ENCODE results near the gene FYTTD1. TPM values are rescaled to one million over a fixed set of nuclear protein-coding genes. Genes with fewer than 3 reads are reported as not detected.

The FYTTD1 gene
- total RNA-seq, 4 donors from 2014 or later: 18.3 to 94.6 (median 33.6) TPM

DNA sequence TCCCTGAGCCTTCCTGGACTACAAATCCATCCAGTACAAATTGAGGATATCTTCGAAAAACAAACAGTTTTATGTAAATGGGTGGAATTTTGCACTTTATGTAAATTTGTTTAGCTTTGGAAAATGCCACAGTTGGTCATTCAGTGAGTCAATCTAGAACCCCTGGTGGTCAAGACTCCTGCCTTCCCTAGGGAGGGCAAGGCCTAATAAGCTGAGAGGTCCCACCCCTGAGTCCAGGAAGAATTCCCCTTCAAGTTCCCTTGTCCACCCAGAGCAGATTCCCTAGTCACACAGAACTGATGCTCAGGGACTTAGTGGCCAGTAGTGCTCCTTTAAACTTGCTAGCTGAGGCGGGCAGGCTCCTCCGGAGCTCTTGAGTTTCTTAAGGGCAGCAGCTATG lies 6.9 kb upstream of the FYTTD1 start:
- Histone ChIP-seq H3K4me1 (peaks cover 0 to 4% (median 2%) of the 10 kb centered on the region in 4 donors), H3K36me3 (no peaks in the 10 kb centered on the region), H3K27me3 (no peaks in the 10 kb centered on the region), H3K4me3 (no peak overlapping the region), H3K9me3 (no peaks in the 10 kb centered on the region), H3K27ac (no peak overlapping the region)
- 98% methylated on average over 3 of the region's 3 CpGs; no CpG with 5 or more reads in 1 of the 2 donors for WGBS, 2 donors (ENCODE audit: low coverage in 1 of 2)
- no peak for DNase-seq
- in situ Hi-C loops (cut with MboI; ENCODE audit: low pct_ligation_motif_present in 1 of 4, low pct_unique_long_range_greater_than_20kb in 1 of 4, low sequenced_read_pairs in 3 of 4) (no loop called here), intact Hi-C loops (cut with DNase I; ENCODE audit: low total_unique reads) (no loop called here)
- TF ChIP-seq POLR2A (IDR thresholded peaks at IDR 0.05) (no peak), POLR2AphosphoS5 (IDR thresholded peaks at IDR 0.05) (no peak), EP300 (IDR thresholded peaks at IDR 0.05; ENCODE audit: low read depth) (no peak)
- TF ChIP-seq, protein P1, sequence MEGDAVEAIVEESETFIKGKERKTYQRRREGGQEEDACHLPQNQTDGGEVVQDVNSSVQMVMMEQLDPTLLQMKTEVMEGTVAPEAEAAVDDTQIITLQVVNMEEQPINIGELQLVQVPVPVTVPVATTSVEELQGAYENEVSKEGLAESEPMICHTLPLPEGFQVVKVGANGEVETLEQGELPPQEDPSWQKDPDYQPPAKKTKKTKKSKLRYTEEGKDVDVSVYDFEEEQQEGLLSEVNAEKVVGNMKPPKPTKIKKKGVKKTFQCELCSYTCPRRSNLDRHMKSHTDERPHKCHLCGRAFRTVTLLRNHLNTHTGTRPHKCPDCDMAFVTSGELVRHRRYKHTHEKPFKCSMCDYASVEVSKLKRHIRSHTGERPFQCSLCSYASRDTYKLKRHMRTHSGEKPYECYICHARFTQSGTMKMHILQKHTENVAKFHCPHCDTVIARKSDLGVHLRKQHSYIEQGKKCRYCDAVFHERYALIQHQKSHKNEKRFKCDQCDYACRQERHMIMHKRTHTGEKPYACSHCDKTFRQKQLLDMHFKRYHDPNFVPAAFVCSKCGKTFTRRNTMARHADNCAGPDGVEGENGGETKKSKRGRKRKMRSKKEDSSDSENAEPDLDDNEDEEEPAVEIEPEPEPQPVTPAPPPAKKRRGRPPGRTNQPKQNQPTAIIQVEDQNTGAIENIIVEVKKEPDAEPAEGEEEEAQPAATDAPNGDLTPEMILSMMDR (IDR thresholded peaks at IDR 0.05): no peak

- Histone ChIP-seq H3K4me1 (peaks cover 0 to 11% (median 6%) of the 10 kb centered on the region in 4 donors), H3K27me3 (no peaks in the 10 kb centered on the region), H3K27ac (no peak overlapping the region), H3K36me3 (no peaks in the 10 kb centered on the region), H3K4me3 (no peak overlapping the region), H3K9me3 (no peaks in the 10 kb centered on the region)
- WGBS, 2 donors (ENCODE audit: low coverage in 1 of 2): 74 to 85% methylated on average over 3 of the region's 3 CpGs
- in situ Hi-C loops (cut with MboI; ENCODE audit: low pct_ligation_motif_present in 1 of 4, low pct_unique_long_range_greater_than_20kb in 1 of 4, low sequenced_read_pairs in 3 of 4) (no loop called here), intact Hi-C loops (cut with DNase I; ENCODE audit: low total_unique reads) (no loop called here)
- TF ChIP-seq POLR2A (IDR thresholded peaks at IDR 0.05) (no peak), POLR2AphosphoS5 (IDR thresholded peaks at IDR 0.05) (no peak), EP300 (IDR thresholded peaks at IDR 0.05; ENCODE audit: low read depth) (no peak)
- TF ChIP-seq, protein P1 (IDR thresholded peaks at IDR 0.05): no peak
- DNase-seq: no peak
Observed at GRCh38 chr3:197746209-197746608, 3.5 kb upstream of the FYTTD1 start.

DNA sequence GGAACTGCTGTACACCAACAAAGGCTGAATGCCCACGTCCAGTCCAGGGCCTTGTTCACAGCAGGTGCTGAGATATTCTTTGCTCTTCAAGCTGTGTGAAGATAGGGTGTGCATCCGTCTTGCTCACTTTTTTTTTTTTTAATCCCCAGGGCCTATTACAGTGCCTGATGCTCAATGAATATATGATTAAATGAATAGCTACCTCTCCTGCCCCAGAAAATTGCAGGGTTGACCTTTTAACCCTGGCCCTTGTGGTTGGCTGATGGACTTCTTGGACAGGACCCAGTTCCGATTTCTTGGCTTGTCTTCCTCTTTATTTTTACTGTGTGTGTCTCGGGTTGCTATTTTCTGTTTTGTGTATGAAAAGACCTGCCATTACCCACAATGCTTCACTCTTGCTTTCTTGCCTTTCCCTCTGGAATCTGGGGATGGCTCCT lies 2.9 kb upstream of the FYTTD1 start:
- intact Hi-C loops (cut with DNase I; ENCODE audit: low total_unique reads): no loop called here
- H3K4me1 ChIP-seq: peaks cover 3 to 17% (median 12%) of the 10 kb centered on the region in 4 donors
- in situ Hi-C loops (cut with MboI; ENCODE audit: low pct_ligation_motif_present in 1 of 4, low pct_unique_long_range_greater_than_20kb in 1 of 4, low sequenced_read_pairs in 3 of 4): no loop called here
- H3K36me3 ChIP-seq: no peaks in the 10 kb centered on the region
- no peak overlapping the region for H3K4me3 ChIP-seq
- TF ChIP-seq EP300 (IDR thresholded peaks at IDR 0.05; ENCODE audit: low read depth) (no peak), POLR2AphosphoS5 (IDR thresholded peaks at IDR 0.05) (no peak), POLR2A (IDR thresholded peaks at IDR 0.05) (no peak)
- TF ChIP-seq, protein P1 (IDR thresholded peaks at IDR 0.05): no peak
- H3K27ac ChIP-seq: no peak overlapping the region
- no peaks in the 10 kb centered on the region for H3K9me3 ChIP-seq
- no peaks in the 10 kb centered on the region for H3K27me3 ChIP-seq
- no peak for DNase-seq
- WGBS, 2 donors (ENCODE audit: low coverage in 1 of 2): 61 to 100% methylated on average over 2 to 4 of the region's 4 CpGs

- H3K9me3 ChIP-seq: no peaks in the 10 kb centered on the region
- in situ Hi-C loops (cut with MboI; ENCODE audit: low pct_ligation_motif_present in 1 of 4, low pct_unique_long_range_greater_than_20kb in 1 of 4, low sequenced_read_pairs in 3 of 4): no loop called here
- no peak for TF ChIP-seq EP300 (IDR thresholded peaks at IDR 0.05; ENCODE audit: low read depth)
- peak; percentile 3 for TF ChIP-seq POLR2A (IDR thresholded peaks at IDR 0.05)
- no peaks in the 10 kb centered on the region for H3K36me3 ChIP-seq
- peaks cover 5 to 31% (median 19%) of the 10 kb centered on the region in 4 donors for H3K4me1 ChIP-seq
- no peaks in the 10 kb centered on the region for H3K27me3 ChIP-seq
- 8 to 21% methylated on average over 11 to 12 of the region's 12 CpGs for WGBS, 2 donors (ENCODE audit: low coverage in 1 of 2)
- peak overlapping the region; percentile 96 to 100 (median 98) for H3K27ac ChIP-seq
- intact Hi-C loops (cut with DNase I; ENCODE audit: low total_unique reads): no loop called here
- no peak for DNase-seq
- peak overlapping the region; percentile 26 to 91 (median 74) for H3K4me3 ChIP-seq
Observed at GRCh38 chr3:197748597-197749314, 927 bp upstream of the FYTTD1 start.
